K562 (cell line): ENCODE data around the gene ZNF181. TPM values are rescaled to one million over a fixed set of nuclear protein-coding genes. Genes with fewer than 3 reads are reported as not detected.

Experiments used
- ATAC-seq: fragments of 200-7000 bp; cut with Tn5 transposase; 3 replicates; pipeline ENCODE4 v1.9.1; 2020; ENCODE audit warnings: moderate library complexity
- BruUV-seq: library from RNA; stranded (reverse); fragments of 400-500 nt; replicated peaks from 2 replicates; lab custom pipeline; 2021; lab: Mats Ljungman, UMichigan
- CTCF ChIA-PET: fragments of 300-600 bp; formaldehyde crosslinking; extraction: SDS; loops from one replicate; lab custom pipeline; 2021; ENCODE audit warnings: low intra/inter-chr PET ratio; lab: Yijun Ruan, JAX
- POLR2A ChIA-PET: fragments of 300-600, 350-650 bp; sonication (Branson Sonifier 250); formaldehyde crosslinking; extraction: SDS; loops from one replicate; lab custom pipeline; 2021; ENCODE audit warnings: antibody characterized with exemption, inconsistent platforms; lab: Yijun Ruan, JAX
- DNase-seq, 4 experiments: peaks; one replicate each; pipeline versions ENCODE4 v3.0.0 to v3.0.0-alpha.2; 2011 to 2018; ENCODE audit warnings: low spot score in 3 of 4, mixed read lengths in 3 of 4; ENCODE audit errors: extremely low read depth in 1 of 4
- FAIRE-seq: peaks from 2 replicates; lab custom pipeline; 2011; peaks lifted over from hg19 to GRCh38; lab: Jason Lieb, UNC
- H2AFZ ChIP-seq: 2 replicates; pipeline ENCODE4 v1.6.0; 2011; ENCODE audit warnings: low read depth, low read length, control low read depth, inconsistent platforms
- H3K27ac ChIP-seq: fragments of 200-600 bp; 3 replicates; pipeline ENCODE4 v1.8.0; 2011; ENCODE audit warnings: low read depth, mild to moderate bottlenecking, control low read depth, inconsistent platforms, low read length, moderate library complexity, mixed read lengths; ENCODE audit errors: extremely low read depth
- H3K27me3 ChIP-seq, 2 experiments: fragments of 300-600 bp in 1 of 2; 2 replicates in 1 of 2; 3 replicates in 1 of 2; pipeline versions ENCODE4 v1.6.0 to v1.8.0; 2011; ENCODE audit warnings: inconsistent platforms in 2 of 2, low read length in 2 of 2, mild to moderate bottlenecking in 1 of 2, mixed read lengths in 1 of 2, moderate library complexity in 1 of 2; ENCODE audit not compliant: control insufficient read depth in 2 of 2, insufficient read depth in 2 of 2
- H3K36me3 ChIP-seq: fragments of 300-600 bp; 3 replicates; pipeline ENCODE4 v1.8.0; 2011; ENCODE audit warnings: mild to moderate bottlenecking, low read length, inconsistent platforms; ENCODE audit not compliant: control insufficient read depth, insufficient read depth
- H3K4me1 ChIP-seq, 2 experiments: fragments of 200-600 bp in 1 of 2; replicated peaks in 1 of 2; 2 replicates in 1 of 2; 3 replicates in 1 of 2; pipeline versions ENCODE4 v1.5.1 to v1.8.0; 2011; ENCODE audit warnings: inconsistent platforms in 2 of 2, low read length in 2 of 2, mild to moderate bottlenecking in 1 of 2, mixed read lengths in 1 of 2, moderate library complexity in 1 of 2; ENCODE audit not compliant: control insufficient read depth in 2 of 2, insufficient read depth in 2 of 2
- H3K4me2 ChIP-seq: 2 replicates; pipeline ENCODE4 v1.6.1; 2011; ENCODE audit warnings: low read length, control low read depth, inconsistent platforms, mixed read lengths; ENCODE audit not compliant: insufficient read depth
- H3K4me3 ChIP-seq: fragments of 200-600 bp; sonication (generic), shearing (Covaris generic); 2 replicates; pipeline ENCODE4 v1.5.1; 2016; ENCODE audit warnings: control low read depth, inconsistent platforms
- H3K79me2 ChIP-seq: fragments of 200-600 bp; 3 replicates; pipeline ENCODE4 v1.8.0; 2011; ENCODE audit warnings: low read length, inconsistent platforms; ENCODE audit not compliant: control insufficient read depth, insufficient read depth
- H3K9ac ChIP-seq, 2 experiments: 2 replicates each; pipeline versions ENCODE4 v1.6.0 to v1.6.1; 2011; ENCODE audit warnings: low read depth in 2 of 2, low read length in 2 of 2, control low read depth in 1 of 2, inconsistent platforms in 1 of 2, mild to moderate bottlenecking in 1 of 2, mixed read lengths in 1 of 2; ENCODE audit not compliant: insufficient read depth in 1 of 2
- H3K9me1 ChIP-seq: one replicate; pipeline ENCODE4 v1.6.0; 2011; ENCODE audit warnings: inconsistent platforms, mild to moderate bottlenecking, low read length, moderate library complexity; ENCODE audit not compliant: control insufficient read depth, insufficient read depth
- H3K9me3 ChIP-seq: replicated peaks from 2 replicates; pipeline ENCODE4 v1.5.1; 2011; ENCODE audit warnings: low read depth, low read length, inconsistent platforms; ENCODE audit not compliant: control insufficient read depth, insufficient read depth
- H4K20me1 ChIP-seq: replicated peaks from 2 replicates; pipeline ENCODE4 v1.6.1; 2011; ENCODE audit warnings: low read length, inconsistent platforms, mixed read lengths; ENCODE audit not compliant: control insufficient read depth, insufficient read depth
- FOXA3 ChIP-seq, 2 experiments: fragments of 450-650 bp in 1 of 2; sonication (generic) in 1 of 2; formaldehyde crosslinking; IDR thresholded peaks in 1 of 2; conservative IDR thresholded peaks in 1 of 2; 2 replicates each; pipeline versions ENCODE4 v1.4.0 to v1.8.0; 2020 to 2022; ENCODE audit warnings: mild to moderate bottlenecking in 2 of 2, missing genetic modification reagents in 1 of 2
- IRF1 ChIP-seq: sonication (generic); formaldehyde crosslinking; IDR thresholded peaks from 2 replicates; pipeline ENCODE4 v1.8.0; 2022; ENCODE audit warnings: missing genetic modification reagents, mild to moderate bottlenecking, borderline replicate concordance
- L3MBTL2 ChIP-seq: fragments of 450-650 bp; IDR thresholded peaks from 2 replicates; pipeline ENCODE4 v1.6.1; 2016; ENCODE audit warnings: mild to moderate bottlenecking, moderate library complexity
- MITF ChIP-seq: IDR thresholded peaks from 2 replicates; pipeline ENCODE4 v1.6.1; 2014; ENCODE audit warnings: antibody characterized with exemption
- MYC ChIP-seq, 2 experiments: fragments of 250-450 bp in 1 of 2; sonication (Bioruptor Pico) in 1 of 2; IDR thresholded peaks; 2 replicates each; pipeline versions ENCODE4 v1.5.1 to v1.6.1; 2012 to 2021; ENCODE audit warnings: low read depth in 2 of 2, borderline replicate concordance in 1 of 2, improper control_type of control experiment in 1 of 2, low read length in 1 of 2, mild to moderate bottlenecking in 1 of 2, moderate library complexity in 1 of 2
- PML ChIP-seq: IDR thresholded peaks from 2 replicates; pipeline ENCODE4 v1.6.1; 2012; ENCODE audit warnings: low read length, inconsistent platforms
- PRPF4 ChIP-seq: fragments of 200-400 bp; formaldehyde crosslinking; IDR thresholded peaks from one replicate; pipeline ENCODE4 v1.6.1; 2017; ENCODE audit warnings: low read length, low read depth, mild to moderate bottlenecking; ENCODE audit not compliant: insufficient read depth, poor library complexity, severe bottlenecking
- RAD21 ChIP-seq, 2 experiments: fragments of 250-450 bp in 1 of 2; fragments of 450-650 bp in 1 of 2; sonication (Bioruptor Pico) in 1 of 2; formaldehyde crosslinking in 1 of 2; IDR thresholded peaks in 1 of 2; conservative IDR thresholded peaks in 1 of 2; 2 replicates each; pipeline versions ENCODE4 v1.4.0 to v1.8.0; 2020 to 2022; ENCODE audit warnings: mild to moderate bottlenecking in 2 of 2, moderate library complexity in 1 of 2
- SMC3 ChIP-seq: conservative IDR thresholded peaks from 2 replicates; pipeline ENCODE4 v1.6.1; 2011; ENCODE audit warnings: low read depth, low read length, improper control_type of control experiment; ENCODE audit not compliant: insufficient read depth
- STAG1 ChIP-seq: sonication (generic); formaldehyde crosslinking; IDR thresholded peaks from 2 replicates; pipeline ENCODE4 v1.5.0; 2020; ENCODE audit warnings: missing genetic modification reagents, borderline replicate concordance
- TAF9B ChIP-seq: fragments of 450-650 bp; IDR thresholded peaks from 2 replicates; pipeline ENCODE4 v1.6.1; 2018; ENCODE audit warnings: mild to moderate bottlenecking; ENCODE audit not compliant: partially characterized antibody
- USF1 ChIP-seq: sonication (generic); formaldehyde crosslinking; IDR thresholded peaks from 2 replicates; pipeline ENCODE4 v1.9.0; 2022; ENCODE audit warnings: mild to moderate bottlenecking, missing genetic modification reagents
- ZNF584 ChIP-seq: fragments of 200-800 bp; sonication (Bioruptor generic); IDR thresholded peaks from 2 replicates; pipeline ENCODE4 v1.6.1; 2016; ENCODE audit warnings: low read depth, mild to moderate bottlenecking, missing genetic modification characterization, missing compliant biosample characterization
- WGBS: fragments of 100-300 bp; shearing (Covaris generic); methylation state at CpG from one replicate; pipeline ENCODE4 v1.1.6; 2016; ENCODE audit warnings: low coverage, mixed read lengths; ENCODE audit not compliant: insufficient coverage; ENCODE audit errors: missing lambda C conversion rate; 5-methylcytosine and 5-hydroxymethylcytosine counted together
- in situ Hi-C: fragments of 300-500 bp; cut with MboI; formaldehyde crosslinking; loops from 4 replicates; pipeline ENCODE4 v1.15.0; 2018; ENCODE audit warnings: inconsistent platforms, mixed read lengths
- intact Hi-C: fragments of 100-400 bp; cut with micrococcal nuclease; formaldehyde crosslinking; loops from 2 replicates; pipeline ENCODE4 v1.14.2; 2022
- polyA plus RNA-seq, 8 experiments: library from polyadenylated mRNA; depleted of rRNA in 4 of 8; stranded (reverse) in 5 of 8; unstranded in 3 of 8; fragments of >200 nt; fragmentation: Nextera tagmentation in 2 of 8; fragmentation: Illumina TruSeq in 1 of 8; extraction: Ambion mirVana in 2 of 8; extraction: Trizol in 1 of 8; gene quantifications; 2 replicates each; pipeline versions ENCODE4 v1.2.1 to v1.2.3, GENCODE V29; 2011 to 2014; ENCODE audit warnings: inconsistent platforms in 1 of 8, missing spikeins in 1 of 8
- total RNA-seq, 7 experiments: library from RNA; depleted of rRNA in 6 of 7; stranded (reverse); fragments of >200 nt in 6 of 7; fragmentation: Illumina TruSeq in 2 of 7; extraction: Trizol in 2 of 7; gene quantifications; 2 replicates each; pipeline versions ENCODE4 v1.2.1 to v1.2.3, GENCODE V29; 2011 to 2021; ENCODE audit warnings: low replicate concordance in 1 of 7

ZNF181 gene
- total and polyA plus RNA-seq, 9 of the 15 experiments (the other 6 are each of a cell fraction or from before 2014, with no cell fraction given) = 4.3 to 20.3 (median 12.1) TPM

- H3K4me2 ChIP-seq = no peak overlapping the region
- no peak overlapping the region for H3K27ac ChIP-seq
- no peaks in the 10 kb centered on the region for H4K20me1 ChIP-seq
- in situ Hi-C loops = loop anchor here (5.0 to 25.0 kb wide), 2 partner anchors 75 to 1275 kb away; no protein-coding TSS in a partner anchor
- intact Hi-C loops = loop anchor here (1.0 kb wide), 2 partner anchors 73 to 156 kb away; no protein-coding TSS in a partner anchor
- BruUV-seq = no TSS peak
- H2AFZ ChIP-seq = peak overlapping the region; percentile 60; the same call in 1 of the 2 replicates
- ATAC-seq = peak; percentile 92
- no peaks in the 10 kb centered on the region for H3K9me1 ChIP-seq
- no peaks in the 10 kb centered on the region for H3K36me3 ChIP-seq
- peak; percentile 98 for FAIRE-seq
- no peaks in the 10 kb centered on the region for H3K79me2 ChIP-seq
- H3K27me3 ChIP-seq = 0 out of 5 replicates have a peak, but pooled peaks cover 0 to 4% of the 10 kb centered on the region in 2 experiments
- no peak overlapping the region for H3K4me3 ChIP-seq
- ChIA-PET CTCF (interaction anchor here (0.5 to 3.2 kb wide), 5 partner anchors 73 to 934 kb away, joined by 3 to 29 read pairs (median 4); no protein-coding TSS in a partner anchor), POLR2A (interaction anchor here (0.6 to 1.6 kb wide), 4 partner anchors 9 to 940 kb away, joined by 3 to 5 read pairs (median 4); no protein-coding TSS in a partner anchor)
- H3K4me1 ChIP-seq = peaks cover 0 to 4% of the 10 kb centered on the region in 2 experiments; a peak in 2 of 5 replicates
- H3K9me3 ChIP-seq = peaks cover 2% of the 10 kb centered on the region; the same call in 1 of the 2 replicates
- peak; percentile 64 to 84 (median 64) for DNase-seq
- no peak overlapping the region for H3K9ac ChIP-seq
- WGBS = 11% methylated on average over 11 of the region's 11 CpGs
- TF ChIP-seq L3MBTL2 (peak; percentile 44; the same call in 1 of the 2 replicates), FOXA3 (CRISPR knock-in tag; conservative IDR thresholded peaks at IDR 0.05 in 1 of 2, IDR thresholded peaks at IDR 0.05 in 1 of 2) (no peak), USF1 (CRISPR knock-in tag) (peak; percentile 27; the same call in 1 of the 2 replicates), PRPF4 (no peak), PML (no peak), MITF (no peak), IRF1 (CRISPR knock-in tag) (no peak), ZNF584 (CRISPR knock-in tag) (no peak), TAF9B (no peak), RAD21 (CRISPR knock-in tag; conservative IDR thresholded peaks at IDR 0.05 in 1 of 2, IDR thresholded peaks at IDR 0.05 in 1 of 2) (peak; percentile 73 to 89), STAG1 (CRISPR knock-in tag) (peak; percentile 19; the same call in 1 of the 2 replicates), MYC (IDR thresholded peaks at IDR 0.05; ENCODE audit: low read depth, low read length) (peak; percentile 76), MYC (CRISPR knock-in tag; IDR thresholded peaks at IDR 0.05; ENCODE audit: borderline replicate concordance, low read depth) (no peak), SMC3 (peak; percentile 84)
Observed at GRCh38 chr19:34712395-34713261, 21.4 kb upstream of the ZNF181 start.
